Measurements from ENCODE around the gene GNAS-AS1. TPM values are rescaled to one million over a fixed set of nuclear protein-coding genes. Genes with fewer than 3 reads are reported as not detected.

Gene GNAS-AS1
- total RNA-seq: 1 to 10 TPM; 1.0 to 1.3 TPM

GRCh38 chr20:58850693-58851174, at the start of gene GNAS-AS1:
Gene GNAS-AS1 (minus strand): TSS chr20:58850902.
- no peaks in the 10 kb centered on the region for H3K36me3 Mint-ChIP-seq (ENCODE audit: low read depth)
- H3K27me3 Mint-ChIP-seq: peaks cover 42% of the 10 kb centered on the region
- ATAC-seq (replicated peaks): peak; percentile 87
- H3K9me3 Mint-ChIP-seq: no peaks in the 10 kb centered on the region
- peaks cover 21% of the 10 kb centered on the region for H3K4me1 Mint-ChIP-seq
- H3K4me3 Mint-ChIP-seq: peak within 1 kb of the TSS; percentile 84
- peak within 1 kb of the TSS; percentile 55 for H3K27ac Mint-ChIP-seq

GRCh38 chr20:58900397-58900796, 49.7 kb upstream of the GNAS-AS1 start:
- no peak overlapping the region for H3K4me3 Mint-ChIP-seq
- H3K36me3 Mint-ChIP-seq (ENCODE audit: low read depth): peaks cover 95% of the 10 kb centered on the region
- no peak for ATAC-seq (replicated peaks)
- no peaks in the 10 kb centered on the region for H3K9me3 Mint-ChIP-seq
- H3K27ac Mint-ChIP-seq: no peak overlapping the region
- no peaks in the 10 kb centered on the region for H3K27me3 Mint-ChIP-seq
- H3K4me1 Mint-ChIP-seq: peaks cover 52% of the 10 kb centered on the region

- Mint-ChIP-seq H3K27me3 (no peaks in the 10 kb centered on the region), H3K27ac (no peak overlapping the region), H3K9me3 (no peaks in the 10 kb centered on the region), H3K4me1 (peaks cover 53% of the 10 kb centered on the region), H3K36me3 (ENCODE audit: low read depth) (peaks cover 95% of the 10 kb centered on the region), H3K4me3 (no peak overlapping the region)
- ATAC-seq (replicated peaks): no peak
These were observed 48.8 kb upstream of the GNAS-AS1 start for GRCh38 chr20:58899512-58899911.

- Mint-ChIP-seq H3K9me3 (no peaks in the 10 kb centered on the region), H3K27ac (no peak overlapping the region), H3K27me3 (no peaks in the 10 kb centered on the region), H3K4me3 (no peak overlapping the region), H3K4me1 (peaks cover 59% of the 10 kb centered on the region), H3K36me3 (ENCODE audit: low read depth) (peaks cover 93% of the 10 kb centered on the region)
- ATAC-seq (replicated peaks): no peak
These were observed 48.1 kb upstream of the GNAS-AS1 start for GRCh38 chr20:58898629-58899408.

GRCh38 chr20:58897488-58897887, 46.8 kb upstream of the GNAS-AS1 start:
- Mint-ChIP-seq H3K9me3 (no peaks in the 10 kb centered on the region), H3K36me3 (ENCODE audit: low read depth) (peaks cover 94% of the 10 kb centered on the region), H3K27ac (peak overlapping the region; percentile 10), H3K4me3 (no peak overlapping the region), H3K4me1 (peaks cover 57% of the 10 kb centered on the region), H3K27me3 (no peaks in the 10 kb centered on the region)
- no peak for ATAC-seq (replicated peaks)

GRCh38 chr20:58896820-58897219, 46.1 kb upstream of the GNAS-AS1 start:
- Mint-ChIP-seq H3K36me3 (ENCODE audit: low read depth) (peaks cover 95% of the 10 kb centered on the region), H3K4me3 (no peak overlapping the region), H3K27ac (peak overlapping the region; percentile 10), H3K27me3 (no peaks in the 10 kb centered on the region), H3K9me3 (no peaks in the 10 kb centered on the region), H3K4me1 (peaks cover 52% of the 10 kb centered on the region)
- ATAC-seq (replicated peaks): no peak

- peaks cover 87% of the 10 kb centered on the region for H3K36me3 Mint-ChIP-seq (ENCODE audit: low read depth)
- H3K27me3 Mint-ChIP-seq: no peaks in the 10 kb centered on the region
- H3K4me3 Mint-ChIP-seq: peak overlapping the region; percentile 95
- peak overlapping the region; percentile 96 for H3K27ac Mint-ChIP-seq
- no peaks in the 10 kb centered on the region for H3K9me3 Mint-ChIP-seq
- ATAC-seq (replicated peaks): no peak
- peaks cover 51% of the 10 kb centered on the region for H3K4me1 Mint-ChIP-seq
These were observed 44.9 kb upstream of the GNAS-AS1 start for GRCh38 chr20:58895448-58896180.

- Mint-ChIP-seq H3K9me3 (no peaks in the 10 kb centered on the region), H3K36me3 (ENCODE audit: low read depth) (peaks cover 79% of the 10 kb centered on the region), H3K27ac (peak overlapping the region; percentile 96), H3K27me3 (no peaks in the 10 kb centered on the region), H3K4me3 (peak overlapping the region; percentile 95), H3K4me1 (peaks cover 44% of the 10 kb centered on the region)
- ATAC-seq (replicated peaks): no peak
These were observed 44.1 kb upstream of the GNAS-AS1 start for GRCh38 chr20:58894652-58895447.

- Mint-ChIP-seq H3K9me3 (no peaks in the 10 kb centered on the region), H3K4me3 (peak overlapping the region; percentile 95), H3K4me1 (peaks cover 33% of the 10 kb centered on the region), H3K36me3 (ENCODE audit: low read depth) (peaks cover 66% of the 10 kb centered on the region), H3K27ac (peak overlapping the region; percentile 96), H3K27me3 (no peaks in the 10 kb centered on the region)
- peak; percentile 32 for ATAC-seq (replicated peaks)
These were observed 42.8 kb upstream of the GNAS-AS1 start for GRCh38 chr20:58893355-58894120.

GRCh38 chr20:58892932-58893224, 42.2 kb upstream of the GNAS-AS1 start:
- Mint-ChIP-seq H3K4me1 (peaks cover 32% of the 10 kb centered on the region), H3K4me3 (peak overlapping the region; percentile 95), H3K27ac (peak overlapping the region; percentile 96), H3K9me3 (no peaks in the 10 kb centered on the region), H3K36me3 (ENCODE audit: low read depth) (peaks cover 59% of the 10 kb centered on the region), H3K27me3 (no peaks in the 10 kb centered on the region)
- no peak for ATAC-seq (replicated peaks)

GRCh38 chr20:58892141-58892931, 41.6 kb upstream of the GNAS-AS1 start:
- ATAC-seq (replicated peaks): peak; percentile 36
- Mint-ChIP-seq H3K4me1 (peaks cover 29% of the 10 kb centered on the region), H3K9me3 (no peaks in the 10 kb centered on the region)

GRCh38 chr20:58891718-58892140, 41.0 kb upstream of the GNAS-AS1 start:
- Mint-ChIP-seq H3K4me1 (peaks cover 29% of the 10 kb centered on the region), H3K36me3 (ENCODE audit: low read depth) (peaks cover 48% of the 10 kb centered on the region), H3K9me3 (no peaks in the 10 kb centered on the region), H3K27me3 (no peaks in the 10 kb centered on the region), H3K27ac (peak overlapping the region; percentile 96), H3K4me3 (peak overlapping the region; percentile 95)
- no peak for ATAC-seq (replicated peaks)

More at GRCh38 chr20:58892141-58892931, 41.6 kb upstream of the GNAS-AS1 start:
- Mint-ChIP-seq H3K27ac (peak overlapping the region; percentile 96), H3K4me3 (peak overlapping the region; percentile 95), H3K36me3 (ENCODE audit: low read depth) (peaks cover 54% of the 10 kb centered on the region), H3K27me3 (no peaks in the 10 kb centered on the region)

- Mint-ChIP-seq H3K4me3 (peak overlapping the region; percentile 95), H3K27ac (no peak overlapping the region), H3K9me3 (no peaks in the 10 kb centered on the region), H3K4me1 (peaks cover 27% of the 10 kb centered on the region), H3K36me3 (ENCODE audit: low read depth) (peaks cover 43% of the 10 kb centered on the region), H3K27me3 (no peaks in the 10 kb centered on the region)
- peak; percentile 11 for ATAC-seq (replicated peaks)
These were observed 40.5 kb upstream of the GNAS-AS1 start for GRCh38 chr20:58891086-58891717.

Data from activated T-helper 17 cell treated with anti-CD3 and anti-CD28 coated beads, Interleukin-2, amount 50 U/mL, for 72 hours (primary cell).